RWPE2 (cell line): ENCODE results near the gene PTPRB.
"Not testable (repeated sequence)": the region's sequence is repeated elsewhere in the genome, so short reads cannot be mapped to it uniquely, and the experiment has no call there.

Experiments used
- ATAC-seq: fragments of 200-7000 bp; cut with Tn5 transposase; 3 replicates; pipeline ENCODE4 v1.9.1; 2021; ENCODE audit warnings: low read depth
- DNase-seq: peaks from one replicate; pipeline ENCODE4 v3.0.0-alpha.2; 2020; ENCODE audit warnings: low spot score
- H3K27ac ChIP-seq: fragments of 450-650 bp; 2 replicates; pipeline ENCODE4 v1.5.1; 2017; ENCODE audit warnings: mild to moderate bottlenecking; ENCODE audit not compliant: poor library complexity, severe bottlenecking
- H3K27me3 ChIP-seq: fragments of 250-450 bp; sonication (Bioruptor Pico); 2 replicates; pipeline ENCODE4 v1.5.1; 2021; ENCODE audit warnings: mild to moderate bottlenecking, moderate library complexity; ENCODE audit not compliant: insufficient read depth, poor library complexity, severe bottlenecking
- H3K36me3 ChIP-seq: fragments of 250-450 bp; sonication (Bioruptor Pico); 2 replicates; pipeline ENCODE4 v1.5.1; 2020; ENCODE audit warnings: low read depth, mild to moderate bottlenecking, moderate library complexity
- H3K4me1 ChIP-seq: fragments of 250-450 bp; sonication (Bioruptor Pico); 2 replicates; pipeline ENCODE4 v1.5.1; 2021; ENCODE audit warnings: mild to moderate bottlenecking, moderate library complexity; ENCODE audit not compliant: insufficient read depth, poor library complexity, severe bottlenecking
- H3K4me3 ChIP-seq: fragments of 250-450 bp; sonication (Bioruptor Pico); 2 replicates; pipeline ENCODE4 v1.5.1; 2021; ENCODE audit warnings: mild to moderate bottlenecking, moderate library complexity; ENCODE audit not compliant: severe bottlenecking
- H3K9me3 ChIP-seq: fragments of 250-450 bp; sonication (Bioruptor Pico); 2 replicates; pipeline ENCODE4 v1.5.1; 2021; ENCODE audit warnings: mild to moderate bottlenecking, moderate library complexity; ENCODE audit not compliant: severe bottlenecking
- CTCF ChIP-seq: fragments of 450-650 bp; IDR thresholded peaks from one replicate; pipeline ENCODE4 v1.5.1; 2017; ENCODE audit warnings: mild to moderate bottlenecking, moderate library complexity; ENCODE audit not compliant: poor library complexity, severe bottlenecking

The PTPRB gene

GRCh38 chr12:70513426-70513825 lies 123.8 kb downstream of the PTPRB start:
- no peaks in the 10 kb centered on the region for H3K27me3 ChIP-seq
- H3K9me3 ChIP-seq, result no peaks in the 10 kb centered on the region
- DNase-seq, result no peak
- no peak overlapping the region for H3K27ac ChIP-seq
- no peak for TF ChIP-seq CTCF
- H3K36me3 ChIP-seq, result no peaks in the 10 kb centered on the region
- no peak for ATAC-seq
- H3K4me3 ChIP-seq, result no peak overlapping the region
- peaks cover 2% of the 10 kb centered on the region for H3K4me1 ChIP-seq

- no peak for DNase-seq
- H3K36me3 ChIP-seq, result no peaks in the 10 kb centered on the region
- H3K27ac ChIP-seq, result no peak overlapping the region
- no peak for TF ChIP-seq CTCF
- no peak overlapping the region for H3K4me3 ChIP-seq
- ATAC-seq, result no peak
- no peaks in the 10 kb centered on the region for H3K4me1 ChIP-seq
- no peaks in the 10 kb centered on the region for H3K9me3 ChIP-seq
- no peaks in the 10 kb centered on the region for H3K27me3 ChIP-seq
These were observed 129.1 kb downstream of the PTPRB start for GRCh38 chr12:70508178-70508577.

GRCh38 chr12:70507442-70507841 lies 129.8 kb downstream of the PTPRB start:
- no peak overlapping the region for H3K4me3 ChIP-seq
- H3K27ac ChIP-seq, result no peak overlapping the region

GRCh38 chr12:70497508-70497907 lies 139.7 kb downstream of the PTPRB start:
- H3K9me3 ChIP-seq, result no peaks in the 10 kb centered on the region
- H3K27ac ChIP-seq, result no peak overlapping the region
- no peaks in the 10 kb centered on the region for H3K36me3 ChIP-seq
- no peak overlapping the region for H3K4me3 ChIP-seq
- no peak for TF ChIP-seq CTCF
- no peak for ATAC-seq
- DNase-seq, result no peak
- no peaks in the 10 kb centered on the region for H3K27me3 ChIP-seq
- H3K4me1 ChIP-seq, result no peaks in the 10 kb centered on the region

More at GRCh38 chr12:70507442-70507841, 129.8 kb downstream of the PTPRB start:
- no peak for DNase-seq
- Histone ChIP-seq H3K27me3 (no peaks in the 10 kb centered on the region), H3K36me3 (no peaks in the 10 kb centered on the region), H3K4me1 (no peaks in the 10 kb centered on the region), H3K9me3 (no peaks in the 10 kb centered on the region)
- TF ChIP-seq CTCF, result no peak
- ATAC-seq, result no peak

GRCh38 chr12:70492904-70493303 lies 144.3 kb downstream of the PTPRB start:
- H3K27ac ChIP-seq, H3K36me3 ChIP-seq, DNase-seq, H3K9me3 ChIP-seq, H3K4me3 ChIP-seq, H3K4me1 ChIP-seq, ATAC-seq, H3K27me3 ChIP-seq: not testable (repeated sequence)

- H3K27ac ChIP-seq, H3K4me1 ChIP-seq, H3K4me3 ChIP-seq, H3K27me3 ChIP-seq, ATAC-seq, DNase-seq, H3K36me3 ChIP-seq, H3K9me3 ChIP-seq: not testable (repeated sequence)
These were observed 146.3 kb downstream of the PTPRB start for GRCh38 chr12:70490928-70491327.
